ENCODE results near the gene RABEPK.

DNA sequence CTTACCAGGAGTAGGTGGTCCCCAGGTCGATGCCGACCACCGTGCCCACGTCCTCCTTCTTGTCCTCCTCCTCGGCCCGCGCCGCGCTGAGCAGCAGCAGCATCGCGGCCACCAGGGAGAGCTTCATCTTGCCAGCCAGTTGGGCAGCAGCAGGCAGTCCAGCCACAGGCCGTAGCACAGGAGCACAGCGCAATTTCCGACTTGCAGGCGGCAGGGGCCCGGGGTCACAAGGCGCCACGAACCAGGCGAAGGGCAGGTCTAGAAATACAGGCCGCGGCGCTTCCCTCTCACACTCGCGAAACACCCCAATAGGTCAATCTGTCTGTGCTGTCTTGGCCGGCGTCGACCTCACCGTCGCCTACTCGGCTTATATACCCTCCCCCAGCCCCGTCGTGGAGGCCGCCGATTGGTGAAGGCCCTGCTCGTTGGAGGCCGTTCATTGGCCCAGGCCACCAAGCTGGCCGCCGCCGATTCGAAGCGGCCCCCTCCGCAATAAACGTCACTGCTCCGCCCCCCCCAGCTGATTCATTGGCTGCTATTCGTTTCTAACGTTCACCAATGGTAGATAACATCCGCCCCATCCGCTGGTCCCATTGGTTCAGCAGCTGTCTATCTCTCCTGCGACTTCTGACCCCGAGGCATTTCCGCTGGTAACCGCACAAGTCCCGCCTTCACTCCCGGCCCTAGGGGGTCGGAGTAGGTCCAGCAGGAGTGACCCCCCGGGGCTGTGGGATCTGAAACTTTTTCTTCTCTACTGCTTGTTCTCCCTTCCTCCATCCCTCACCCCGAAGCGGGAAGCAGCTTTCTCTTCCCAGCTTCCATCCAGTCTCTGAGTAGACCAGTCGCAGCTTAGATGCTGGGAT, 40.9 kb downstream of the RABEPK start, which contains the start of gene HSPA5:
- TF ChIP-seq, protein P1, sequence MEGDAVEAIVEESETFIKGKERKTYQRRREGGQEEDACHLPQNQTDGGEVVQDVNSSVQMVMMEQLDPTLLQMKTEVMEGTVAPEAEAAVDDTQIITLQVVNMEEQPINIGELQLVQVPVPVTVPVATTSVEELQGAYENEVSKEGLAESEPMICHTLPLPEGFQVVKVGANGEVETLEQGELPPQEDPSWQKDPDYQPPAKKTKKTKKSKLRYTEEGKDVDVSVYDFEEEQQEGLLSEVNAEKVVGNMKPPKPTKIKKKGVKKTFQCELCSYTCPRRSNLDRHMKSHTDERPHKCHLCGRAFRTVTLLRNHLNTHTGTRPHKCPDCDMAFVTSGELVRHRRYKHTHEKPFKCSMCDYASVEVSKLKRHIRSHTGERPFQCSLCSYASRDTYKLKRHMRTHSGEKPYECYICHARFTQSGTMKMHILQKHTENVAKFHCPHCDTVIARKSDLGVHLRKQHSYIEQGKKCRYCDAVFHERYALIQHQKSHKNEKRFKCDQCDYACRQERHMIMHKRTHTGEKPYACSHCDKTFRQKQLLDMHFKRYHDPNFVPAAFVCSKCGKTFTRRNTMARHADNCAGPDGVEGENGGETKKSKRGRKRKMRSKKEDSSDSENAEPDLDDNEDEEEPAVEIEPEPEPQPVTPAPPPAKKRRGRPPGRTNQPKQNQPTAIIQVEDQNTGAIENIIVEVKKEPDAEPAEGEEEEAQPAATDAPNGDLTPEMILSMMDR (IDR thresholded peaks at IDR 0.05) = peak in 2 of 7 experiments; percentile 14 to 22
- TF ChIP-seq POLR2AphosphoS5 (IDR thresholded peaks at IDR 0.05) = peak; percentile 98 to 100 (median 100)
- TF ChIP-seq POLR2A (IDR thresholded peaks at IDR 0.05) = peak in 2 of 4 donors; percentile 90 to 99
- no peak for TF ChIP-seq EP300 (IDR thresholded peaks at IDR 0.05)

All from stomach (tissue), 4 donors.